Gastrocnemius medialis (tissue), 4 donors: ENCODE results near the gene TMC8. TPM values are rescaled to one million over a fixed set of nuclear protein-coding genes. Genes with fewer than 3 reads are reported as not detected.

Source experiments
- ATAC-seq, 2 donors: fragments of 150-250 bp; one replicate each; pipeline ENCODE4 v1.9.1; 2016
- DNase-seq, 2 donors: peaks; one replicate each; pipeline ENCODE4 v3.0.0-alpha.2; 2019
- H3K27ac ChIP-seq, 4 donors: fragments of 200-600 bp; sonication (generic); 1 replicate in 1 of 4; 2 replicates in 3 of 4; pipeline ENCODE4 v1.5.1; 2016 to 2018; ENCODE audit warnings: mild to moderate bottlenecking in 2 of 4, moderate library complexity in 1 of 4
- H3K27me3 ChIP-seq, 3 donors: fragments of 200-600 bp; sonication (generic) in 2 of 3; 1 replicate in 1 of 3; 2 replicates in 2 of 3; pipeline versions ENCODE4 v1.5.1 to v1.6.0; 2016 to 2019; ENCODE audit warnings: mild to moderate bottlenecking in 1 of 3, moderate library complexity in 1 of 3
- H3K36me3 ChIP-seq, 2 donors: fragments of 200-600 bp; sonication (generic) in 1 of 2; one replicate each; pipeline ENCODE4 v1.5.1; 2017 to 2018
- H3K4me1 ChIP-seq, 2 donors: fragments of 200-600 bp; sonication (generic) in 1 of 2; one replicate each; pipeline ENCODE4 v1.5.1; 2016 to 2017; ENCODE audit warnings: mild to moderate bottlenecking in 2 of 2
- H3K4me3 ChIP-seq, 4 donors: fragments of 200-600 bp; sonication (generic) in 3 of 4; 1 replicate in 1 of 4; 2 replicates in 3 of 4; pipeline ENCODE4 v1.5.1; 2016 to 2019; ENCODE audit warnings: mild to moderate bottlenecking in 2 of 4
- H3K9me3 ChIP-seq, 3 donors: fragments of 200-600 bp; sonication (generic) in 2 of 3; 1 replicate in 1 of 3; 2 replicates in 2 of 3; pipeline ENCODE4 v1.5.1; 2016 to 2019
- POLR2A ChIP-seq, 2 donors: fragments of 450-650 bp; IDR thresholded peaks; one replicate each; pipeline ENCODE4 v1.6.1; 2017; ENCODE audit warnings: antibody characterized with exemption in 2 of 2, mild to moderate bottlenecking in 2 of 2, moderate library complexity in 2 of 2
- in situ Hi-C, 4 donors: fragments of 200-750 bp; cut with MboI; loops; one replicate each; pipeline versions ENCODE4 v1.15.0 to v1.8.0; 2017; ENCODE audit warnings: low sequenced_read_pairs in 4 of 4
- intact Hi-C: fragments of 100-400 bp; cut with DNase I; formaldehyde crosslinking; loops from one replicate; pipeline ENCODE4 v1.15.1; 2023; ENCODE audit warnings: low total_unique reads
- total RNA-seq, 4 donors: library from RNA; depleted of rRNA; stranded (reverse); fragments of >200 nt; gene quantifications; one replicate each; pipeline versions ENCODE4 v1.1.0 to v1.2.3, GENCODE V29; 2016
- TF ChIP-seq, protein P1 (sequence below), 5 experiments: fragments of 450-650 bp in 3 of 5; fragments of 200-600 bp in 2 of 5; sonication (generic) in 2 of 5; IDR thresholded peaks in 4 of 5; conservative IDR thresholded peaks in 1 of 5; 1 replicate in 4 of 5; 2 replicates in 1 of 5; pipeline ENCODE4 v1.5.1; 2016 to 2019; ENCODE audit warnings: antibody characterized with exemption in 5 of 5, mild to moderate bottlenecking in 3 of 5, moderate library complexity in 3 of 5

TMC8 gene
- total RNA-seq, 4 donors from 2014 or later = 0.18 to 1.6 (median 0.65) TPM; not detected in 1

DNA sequence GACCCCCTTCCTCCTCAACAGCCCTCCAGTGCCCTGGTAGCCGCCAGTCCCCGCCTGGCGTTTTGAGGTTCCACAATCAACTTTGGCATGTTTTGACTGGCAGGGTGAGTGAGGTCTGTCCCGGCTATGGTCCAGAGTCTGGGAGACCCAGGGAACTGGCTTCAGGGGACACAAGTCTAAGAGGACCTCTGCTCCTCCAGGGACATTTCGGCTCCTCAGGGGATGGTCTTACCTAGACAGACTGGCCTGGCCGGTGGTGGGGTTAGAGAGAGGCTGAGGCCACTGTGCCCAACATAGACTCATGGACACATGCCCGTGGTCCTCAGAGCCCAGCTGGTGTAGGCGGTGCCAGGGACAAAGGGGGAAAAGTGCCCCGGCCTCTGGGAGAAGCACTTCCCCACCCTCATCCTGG, 2.2 kb downstream of the TMC8 start:
- ATAC-seq (no peak), DNase-seq (no peak)
- intact Hi-C loops = no loop called here
- TF ChIP-seq, protein P1, sequence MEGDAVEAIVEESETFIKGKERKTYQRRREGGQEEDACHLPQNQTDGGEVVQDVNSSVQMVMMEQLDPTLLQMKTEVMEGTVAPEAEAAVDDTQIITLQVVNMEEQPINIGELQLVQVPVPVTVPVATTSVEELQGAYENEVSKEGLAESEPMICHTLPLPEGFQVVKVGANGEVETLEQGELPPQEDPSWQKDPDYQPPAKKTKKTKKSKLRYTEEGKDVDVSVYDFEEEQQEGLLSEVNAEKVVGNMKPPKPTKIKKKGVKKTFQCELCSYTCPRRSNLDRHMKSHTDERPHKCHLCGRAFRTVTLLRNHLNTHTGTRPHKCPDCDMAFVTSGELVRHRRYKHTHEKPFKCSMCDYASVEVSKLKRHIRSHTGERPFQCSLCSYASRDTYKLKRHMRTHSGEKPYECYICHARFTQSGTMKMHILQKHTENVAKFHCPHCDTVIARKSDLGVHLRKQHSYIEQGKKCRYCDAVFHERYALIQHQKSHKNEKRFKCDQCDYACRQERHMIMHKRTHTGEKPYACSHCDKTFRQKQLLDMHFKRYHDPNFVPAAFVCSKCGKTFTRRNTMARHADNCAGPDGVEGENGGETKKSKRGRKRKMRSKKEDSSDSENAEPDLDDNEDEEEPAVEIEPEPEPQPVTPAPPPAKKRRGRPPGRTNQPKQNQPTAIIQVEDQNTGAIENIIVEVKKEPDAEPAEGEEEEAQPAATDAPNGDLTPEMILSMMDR (IDR thresholded peaks at IDR 0.05 in 4 of 5, conservative IDR thresholded peaks at IDR 0.05 in 1 of 5) = no peak
- no peak for TF ChIP-seq POLR2A (IDR thresholded peaks at IDR 0.05)
- in situ Hi-C loops = no loop called here
- Histone ChIP-seq H3K4me3 (no peak overlapping the region), H3K36me3 (no peaks in the 10 kb centered on the region), H3K9me3 (no peaks in the 10 kb centered on the region), H3K27ac (no peak overlapping the region), H3K27me3 (peaks cover 16 to 39% (median 38%) of the 10 kb centered on the region in 3 donors), H3K4me1 (peaks cover 0 to 15% of the 10 kb centered on the region in 2 donors)

DNA sequence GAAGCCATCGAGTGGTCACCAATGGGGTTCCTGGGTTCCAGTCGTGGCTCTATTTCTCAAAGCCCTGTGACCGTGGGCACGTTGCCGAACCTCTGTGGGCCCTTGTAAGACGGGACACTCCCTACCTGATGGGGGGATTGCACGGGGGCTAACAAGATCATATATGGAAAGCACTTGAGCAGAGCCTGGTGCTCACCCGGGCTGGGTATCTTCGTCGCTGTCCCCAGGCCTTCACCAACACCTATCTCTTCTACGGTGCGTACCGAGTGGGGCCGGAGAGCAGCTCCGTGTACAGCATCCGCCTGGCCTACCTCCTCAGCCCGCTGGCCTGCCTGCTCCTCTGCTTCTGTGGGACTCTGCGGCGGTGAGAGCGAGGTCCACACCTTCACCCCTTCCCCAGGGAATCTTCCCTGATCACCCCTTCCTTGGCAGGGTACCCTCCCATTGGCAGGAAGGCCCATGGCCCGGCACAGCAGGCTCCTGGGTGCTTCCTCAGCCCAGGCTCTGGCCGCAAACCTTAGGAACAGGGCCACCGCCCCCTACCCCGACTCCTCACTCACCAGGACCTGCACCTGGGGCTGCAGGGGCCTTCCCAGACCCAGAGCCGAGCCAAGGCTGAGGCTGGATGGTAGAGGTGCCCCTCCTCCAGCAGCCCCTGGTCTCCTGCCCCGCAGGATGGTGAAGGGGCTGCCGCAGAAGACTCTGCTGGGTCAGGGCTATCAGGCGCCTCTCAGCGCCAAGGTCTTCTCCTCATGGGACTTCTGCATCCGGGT, 2.8 kb downstream of the TMC8 start:
- peaks cover 0 to 10% of the 10 kb centered on the region in 2 donors for H3K4me1 ChIP-seq
- ATAC-seq (no peak), DNase-seq (no peak)
- no peak for TF ChIP-seq POLR2A (IDR thresholded peaks at IDR 0.05)
- TF ChIP-seq, protein P1 (IDR thresholded peaks at IDR 0.05 in 4 of 5, conservative IDR thresholded peaks at IDR 0.05 in 1 of 5) = no peak
- H3K4me3 ChIP-seq = no peak overlapping the region
- no peaks in the 10 kb centered on the region for H3K9me3 ChIP-seq
- in situ Hi-C loops = no loop called here
- H3K27me3 ChIP-seq = peaks cover 10 to 33% (median 32%) of the 10 kb centered on the region in 3 donors
- intact Hi-C loops = no loop called here
- no peak overlapping the region for H3K27ac ChIP-seq
- H3K36me3 ChIP-seq = no peaks in the 10 kb centered on the region

GRCh38 chr17:78133971-78134898, 3.7 kb downstream of the TMC8 start:
- Histone ChIP-seq H3K36me3 (no peaks in the 10 kb centered on the region), H3K27ac (no peak overlapping the region), H3K4me1 (peaks cover 0 to 7% of the 10 kb centered on the region in 2 donors), H3K27me3 (peaks cover 9 to 27% (median 27%) of the 10 kb centered on the region in 3 donors), H3K9me3 (no peaks in the 10 kb centered on the region), H3K4me3 (no peak overlapping the region)
- no peak for DNase-seq
- intact Hi-C loops (loop anchor here (2.0 kb wide), 1 partner anchor 21 kb away; no protein-coding TSS in a partner anchor), in situ Hi-C loops (no loop called here)
- TF ChIP-seq POLR2A (IDR thresholded peaks at IDR 0.05) = no peak
- TF ChIP-seq, protein P1 (IDR thresholded peaks at IDR 0.05 in 4 of 5, conservative IDR thresholded peaks at IDR 0.05 in 1 of 5) = peak in 3 of 5 experiments; percentile 31 to 49 (median 44)
- peak in 1 of 2 donors; percentile 31 for ATAC-seq

GRCh38 chr17:78134899-78135385, 4.4 kb downstream of the TMC8 start:
- ATAC-seq (no peak), DNase-seq (no peak)
- H3K4me1 ChIP-seq = peaks cover 0 to 7% of the 10 kb centered on the region in 2 donors
- in situ Hi-C loops = no loop called here
- no peaks in the 10 kb centered on the region for H3K9me3 ChIP-seq
- no peak overlapping the region for H3K4me3 ChIP-seq
- TF ChIP-seq, protein P1 (IDR thresholded peaks at IDR 0.05 in 4 of 5, conservative IDR thresholded peaks at IDR 0.05 in 1 of 5) = no peak
- no peak for TF ChIP-seq POLR2A (IDR thresholded peaks at IDR 0.05)
- no peaks in the 10 kb centered on the region for H3K36me3 ChIP-seq
- H3K27ac ChIP-seq = no peak overlapping the region
- intact Hi-C loops = loop anchor here (2.0 kb wide), 1 partner anchor 22 kb away; no protein-coding TSS in a partner anchor
- peaks cover 7 to 23% (median 22%) of the 10 kb centered on the region in 3 donors for H3K27me3 ChIP-seq
